Stomach (tissue), 9 donors: ENCODE results near the gene ZBP1. TPM values are rescaled to one million over a fixed set of nuclear protein-coding genes. Genes with fewer than 3 reads are reported as not detected.
A peak's percentile ranks its signal among the peaks of the same experiment; 100 is the strongest.

ENCODE experiments used
- DNase-seq, 2 donors: peaks; one replicate each; pipeline versions ENCODE4 v3.0.0 to v3.0.0-alpha.2; 2013 to 2019
- H3K27ac ChIP-seq, 5 donors: fragments of 200-600 bp in 4 of 5; sonication (generic) in 4 of 5; one replicate each; pipeline ENCODE4 v1.5.1; 2013 to 2019; ENCODE audit warnings: mild to moderate bottlenecking in 1 of 5, moderate library complexity in 1 of 5
- H3K27me3 ChIP-seq, 3 donors: fragments of 200-600 bp; sonication (generic); one replicate each; pipeline ENCODE4 v1.5.1; 2017 to 2019; ENCODE audit warnings: mixed run types in 1 of 3
- H3K36me3 ChIP-seq, 4 donors: fragments of 200-600 bp; sonication (generic); 1 replicate in 3 of 4; 2 replicates in 1 of 4; pipeline ENCODE4 v1.5.1; 2016 to 2019
- H3K4me1 ChIP-seq, 4 donors: fragments of 200-600 bp; sonication (generic); one replicate each; pipeline ENCODE4 v1.5.1; 2016 to 2019
- H3K4me3 ChIP-seq, 4 donors: fragments of 200-600 bp; sonication (generic) in 3 of 4; one replicate each; pipeline ENCODE4 v1.5.1; 2016 to 2019; ENCODE audit warnings: mild to moderate bottlenecking in 1 of 4
- H3K9me3 ChIP-seq, 4 donors: fragments of 200-600 bp; sonication (generic); one replicate each; pipeline ENCODE4 v1.5.1; 2016 to 2019
- EP300 ChIP-seq: sonication (generic); formaldehyde crosslinking; IDR thresholded peaks from one replicate; pipeline ENCODE4 v1.6.1; 2017; ENCODE audit warnings: antibody characterized with exemption
- POLR2A ChIP-seq, 4 donors: fragments of 450-650 bp; IDR thresholded peaks; one replicate each; pipeline ENCODE4 v1.6.1; 2016; ENCODE audit warnings: antibody characterized with exemption in 4 of 4, control low read depth in 2 of 4, mild to moderate bottlenecking in 1 of 4, moderate library complexity in 1 of 4
- POLR2AphosphoS5 ChIP-seq, 3 donors: sonication (generic); formaldehyde crosslinking; IDR thresholded peaks; one replicate each; pipeline ENCODE4 v1.6.1; 2016; ENCODE audit warnings: antibody characterized with exemption in 3 of 3
- WGBS, 5 donors: extraction: QIAGEN DNeasy Blood & Tissue Kit in 3 of 5; methylation state at CpG; one replicate each; pipeline versions ENCODE4 v1.1.5 to v1.1.7; 2013 to 2018; 5-methylcytosine and 5-hydroxymethylcytosine counted together
- intact Hi-C: fragments of 100-400 bp; cut with DNase I; formaldehyde crosslinking; loops from one replicate; pipeline ENCODE4 v1.15.1; 2023; ENCODE audit warnings: low total_unique reads
- polyA plus RNA-seq, 3 donors: library from polyadenylated mRNA; stranded (reverse); fragments of 200-250 nt; gene quantifications; one replicate each; pipeline ENCODE4 v1.2.3, GENCODE V29; 2013
- total RNA-seq, 5 donors: library from RNA; depleted of rRNA; stranded (reverse); fragments of >200 nt; gene quantifications; one replicate each; pipeline versions ENCODE4 v1.1.0 to v1.2.3, GENCODE V29; 2014 to 2016
- TF ChIP-seq, protein P1 (sequence below), 7 experiments: fragments of 450-650 bp in 4 of 7; fragments of 200-600 bp in 3 of 7; sonication (generic) in 3 of 7; IDR thresholded peaks; one replicate each; pipeline ENCODE4 v1.5.1; 2016 to 2019; ENCODE audit warnings: antibody characterized with exemption in 7 of 7, control low read depth in 2 of 7, mild to moderate bottlenecking in 1 of 7
- donor health status: healthy with polysubstance abuse.
- donor health status: Bipolar disorder and iron deficiency.
- donor health status: healthy.

ZBP1 gene
- total and polyA plus RNA-seq, 8 donors, result 0.37 to 0.60 TPM; not detected in 6

DNA sequence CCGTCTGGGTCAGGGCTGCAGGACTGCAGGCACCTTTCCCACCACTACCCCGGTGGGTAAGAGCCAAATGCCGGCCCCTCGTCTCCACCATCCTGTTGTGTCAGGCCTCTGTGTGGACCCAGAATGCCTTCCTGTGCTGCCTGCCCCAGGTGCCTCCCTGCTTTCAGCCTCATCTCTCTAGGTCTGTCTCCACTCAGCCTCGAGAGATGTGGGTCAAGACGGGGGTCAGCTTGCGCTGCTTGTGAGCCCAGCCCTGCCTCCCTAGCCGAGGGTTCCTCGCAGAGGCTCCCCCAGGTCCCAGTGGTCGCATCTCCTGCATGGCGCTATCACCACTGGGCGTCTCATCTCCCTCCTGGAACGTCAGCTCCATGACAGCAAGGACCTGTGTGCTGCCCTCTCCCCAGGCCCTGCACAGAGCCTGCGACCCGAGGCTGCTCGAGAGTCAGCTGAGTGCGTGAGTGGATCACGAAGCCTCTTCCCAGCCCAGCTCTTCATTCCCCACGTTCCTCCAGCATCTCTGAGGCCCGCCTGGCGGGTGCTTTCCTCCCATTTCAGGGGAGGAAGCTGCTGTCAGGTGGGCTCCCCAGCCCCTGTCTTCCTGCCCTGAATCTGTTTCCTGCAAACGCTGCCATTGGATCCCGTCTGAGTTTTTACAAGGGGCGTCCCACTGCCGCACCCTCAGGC is 38.7 kb upstream of the ZBP1 start:
- peak; percentile 4 to 17 for DNase-seq
- Histone ChIP-seq H3K9me3 (no peaks in the 10 kb centered on the region), H3K4me1 (peaks cover 0 to 27% (median 18%) of the 10 kb centered on the region in 4 donors), H3K36me3 (peaks cover 10 to 40% (median 33%) of the 10 kb centered on the region in 4 donors), H3K27ac (no peak overlapping the region), H3K27me3 (no peaks in the 10 kb centered on the region), H3K4me3 (no peak overlapping the region)
- TF ChIP-seq POLR2A (IDR thresholded peaks at IDR 0.05) (no peak), EP300 (no peak), POLR2AphosphoS5 (IDR thresholded peaks at IDR 0.05) (no peak)
- TF ChIP-seq, protein P1, sequence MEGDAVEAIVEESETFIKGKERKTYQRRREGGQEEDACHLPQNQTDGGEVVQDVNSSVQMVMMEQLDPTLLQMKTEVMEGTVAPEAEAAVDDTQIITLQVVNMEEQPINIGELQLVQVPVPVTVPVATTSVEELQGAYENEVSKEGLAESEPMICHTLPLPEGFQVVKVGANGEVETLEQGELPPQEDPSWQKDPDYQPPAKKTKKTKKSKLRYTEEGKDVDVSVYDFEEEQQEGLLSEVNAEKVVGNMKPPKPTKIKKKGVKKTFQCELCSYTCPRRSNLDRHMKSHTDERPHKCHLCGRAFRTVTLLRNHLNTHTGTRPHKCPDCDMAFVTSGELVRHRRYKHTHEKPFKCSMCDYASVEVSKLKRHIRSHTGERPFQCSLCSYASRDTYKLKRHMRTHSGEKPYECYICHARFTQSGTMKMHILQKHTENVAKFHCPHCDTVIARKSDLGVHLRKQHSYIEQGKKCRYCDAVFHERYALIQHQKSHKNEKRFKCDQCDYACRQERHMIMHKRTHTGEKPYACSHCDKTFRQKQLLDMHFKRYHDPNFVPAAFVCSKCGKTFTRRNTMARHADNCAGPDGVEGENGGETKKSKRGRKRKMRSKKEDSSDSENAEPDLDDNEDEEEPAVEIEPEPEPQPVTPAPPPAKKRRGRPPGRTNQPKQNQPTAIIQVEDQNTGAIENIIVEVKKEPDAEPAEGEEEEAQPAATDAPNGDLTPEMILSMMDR (IDR thresholded peaks at IDR 0.05), result no peak
- intact Hi-C loops, result no loop called here
- WGBS, 5 donors, result 86 to 90% (median 88%) methylated on average over 16 to 25 of the region's 25 CpGs

DNA sequence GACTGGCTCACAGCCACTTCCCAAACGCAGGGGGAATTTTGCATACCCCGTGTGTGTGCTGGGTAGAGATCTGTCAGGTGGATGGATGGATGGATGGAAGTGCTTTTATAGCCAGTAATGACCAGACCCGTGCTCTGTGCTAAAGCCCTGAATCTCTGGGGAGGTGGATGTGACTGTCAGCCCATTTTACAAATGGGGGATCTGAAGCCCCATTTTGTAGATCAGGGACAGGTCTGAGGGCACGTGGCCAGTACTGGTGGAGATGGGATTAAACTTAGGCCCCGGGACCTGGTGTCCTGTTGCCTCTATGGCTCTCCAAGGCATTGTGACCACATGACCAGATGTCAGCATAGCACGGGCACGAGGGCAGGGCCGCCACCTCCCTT is 38.2 kb upstream of the ZBP1 start:
- Histone ChIP-seq H3K36me3 (peaks cover 10 to 42% (median 34%) of the 10 kb centered on the region in 4 donors), H3K27ac (no peak overlapping the region), H3K4me1 (peaks cover 0 to 27% (median 18%) of the 10 kb centered on the region in 4 donors), H3K4me3 (no peak overlapping the region), H3K9me3 (no peaks in the 10 kb centered on the region), H3K27me3 (no peaks in the 10 kb centered on the region)
- peak in 1 of 2 donors; percentile 1 for DNase-seq
- 68 to 88% (median 83%) methylated on average over 5 to 8 of the region's 8 CpGs for WGBS, 5 donors
- TF ChIP-seq, protein P1 (IDR thresholded peaks at IDR 0.05), result no peak
- TF ChIP-seq POLR2A (IDR thresholded peaks at IDR 0.05) (no peak), POLR2AphosphoS5 (IDR thresholded peaks at IDR 0.05) (no peak), EP300 (no peak)
- intact Hi-C loops, result no loop called here

DNA sequence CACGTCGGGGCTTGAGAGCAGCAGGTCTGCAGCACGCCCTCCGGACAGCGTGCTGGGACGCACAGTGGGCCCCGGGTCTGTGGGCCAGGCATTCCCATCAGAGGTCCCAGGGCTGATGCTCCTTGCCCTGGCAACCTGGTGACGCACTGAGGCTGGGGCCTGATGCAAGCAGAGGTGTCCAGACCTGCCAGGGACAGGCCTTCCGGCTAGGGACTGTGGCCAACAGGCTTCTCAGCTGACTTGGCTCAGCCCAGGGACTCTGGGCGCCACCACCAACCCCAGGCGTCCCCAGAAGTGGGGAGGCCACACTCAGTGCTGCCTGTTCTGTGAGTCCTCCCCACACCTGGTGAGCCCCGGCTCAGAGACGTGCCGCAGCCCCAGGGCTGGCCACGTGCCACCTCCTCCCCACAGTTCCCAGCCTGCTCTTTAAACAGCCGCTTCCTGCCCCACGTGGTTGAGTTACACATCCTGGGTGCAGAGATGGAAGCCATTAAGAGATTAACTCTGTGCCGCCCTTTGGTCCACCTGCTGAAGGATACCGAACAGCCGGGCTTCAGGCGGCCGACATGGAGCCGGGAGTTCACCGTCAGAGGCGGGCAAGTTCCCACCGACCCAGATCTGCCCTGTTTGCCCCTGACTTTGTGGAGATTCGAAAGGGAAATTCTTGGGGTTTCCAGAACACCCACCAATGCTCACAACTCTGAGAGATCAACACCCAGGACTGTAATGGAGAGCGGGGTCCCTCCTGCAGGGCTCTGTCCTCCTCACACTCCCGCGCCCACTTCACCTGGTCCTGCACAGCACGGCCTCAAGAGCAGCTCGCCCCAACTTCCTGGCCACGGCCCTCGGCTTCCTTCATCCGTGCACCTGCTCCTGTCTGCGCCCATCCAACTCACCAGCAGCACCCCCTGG is 37.6 kb upstream of the ZBP1 start:
- DNase-seq, result peak; percentile 49 to 70
- Histone ChIP-seq H3K27me3 (no peaks in the 10 kb centered on the region), H3K27ac (peak overlapping the region in 2 of 5 donors; percentile 33 to 38), H3K36me3 (peaks cover 10 to 49% (median 36%) of the 10 kb centered on the region in 4 donors), H3K9me3 (no peaks in the 10 kb centered on the region), H3K4me1 (peaks cover 0 to 27% (median 18%) of the 10 kb centered on the region in 4 donors), H3K4me3 (no peak overlapping the region)
- intact Hi-C loops, result no loop called here
- TF ChIP-seq EP300 (no peak), POLR2AphosphoS5 (IDR thresholded peaks at IDR 0.05) (no peak), POLR2A (IDR thresholded peaks at IDR 0.05) (no peak)
- TF ChIP-seq, protein P1 (IDR thresholded peaks at IDR 0.05), result no peak
- 61 to 68% (median 64%) methylated on average over 30 to 36 of the region's 36 CpGs for WGBS, 5 donors

DNA sequence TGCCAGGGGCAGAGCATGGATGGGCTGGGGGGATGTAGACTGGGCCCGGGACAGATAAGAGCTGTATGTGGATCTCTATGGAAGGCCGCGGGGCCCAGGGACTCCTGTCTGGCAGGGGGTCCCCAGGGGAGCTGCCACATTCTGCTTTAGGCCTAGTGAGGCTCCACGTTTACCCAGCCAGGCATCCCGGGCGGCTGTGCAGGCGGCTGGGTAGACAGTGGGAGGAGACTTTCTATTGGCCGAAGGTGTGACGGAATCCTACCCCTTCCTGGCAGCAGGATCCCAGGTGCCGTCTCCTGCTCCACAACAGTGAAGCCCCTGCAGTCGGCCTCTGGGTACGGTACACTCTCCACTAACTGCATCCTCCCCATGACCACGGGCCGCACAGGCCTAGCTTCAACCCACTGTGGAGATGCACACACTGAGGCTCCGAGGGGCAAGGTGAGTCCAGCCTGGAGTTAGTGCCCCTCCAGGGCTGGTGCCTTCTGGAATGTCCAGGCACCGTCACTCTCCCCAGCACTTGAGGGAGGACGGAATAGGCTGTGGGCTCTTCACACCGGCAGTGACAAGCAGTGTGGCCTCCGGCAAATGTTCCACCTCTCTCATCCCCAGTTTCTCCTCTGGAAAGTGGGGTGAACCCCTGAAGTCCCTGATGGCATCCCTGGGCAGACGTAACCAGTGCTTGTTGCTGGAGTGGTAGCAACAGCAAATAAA is 36.8 kb upstream of the ZBP1 start:
- no peak overlapping the region for H3K4me3 ChIP-seq
- H3K36me3 ChIP-seq, result peaks cover 18 to 57% (median 45%) of the 10 kb centered on the region in 4 donors
- DNase-seq, result peak; percentile 4 to 19
- WGBS, 5 donors, result 89 to 94% (median 91%) methylated on average over 20 of the region's 20 CpGs
- H3K4me1 ChIP-seq, result peaks cover 0 to 27% (median 18%) of the 10 kb centered on the region in 4 donors
- H3K9me3 ChIP-seq, result no peaks in the 10 kb centered on the region
- H3K27me3 ChIP-seq, result no peaks in the 10 kb centered on the region
- intact Hi-C loops, result no loop called here
- TF ChIP-seq POLR2A (IDR thresholded peaks at IDR 0.05), result no peak
- TF ChIP-seq, protein P1 (IDR thresholded peaks at IDR 0.05), result no peak
- TF ChIP-seq POLR2AphosphoS5 (IDR thresholded peaks at IDR 0.05), result no peak
- no peak for TF ChIP-seq EP300
- peak overlapping the region in 2 of 5 donors; percentile 33 to 38 for H3K27ac ChIP-seq
